Measurements from ENCODE around the gene GPHA2.

- TF ChIP-seq MXI1 (IDR thresholded peaks at IDR 0.05; ENCODE audit: borderline replicate concordance, low read depth, low read length) (no peak), POLR2AphosphoS5 (IDR thresholded peaks at IDR 0.05; ENCODE audit: low read depth, low read length) (no peak), RCOR2 (CRISPR knock-in tag; IDR thresholded peaks at IDR 0.05) (no peak), ZC3H4 (CRISPR knock-in tag; IDR thresholded peaks at IDR 0.05; ENCODE audit: borderline replicate concordance) (no peak), ZBTB14 (CRISPR knock-in tag; IDR thresholded peaks at IDR 0.05) (no peak), MXD3 (CRISPR knock-in tag; IDR thresholded peaks at IDR 0.05) (no peak)
Observed at GRCh38 chr11:64890522-64890939, 45.2 kb downstream of the GPHA2 start.

Measured in HepG2 (cell line).